A549 (cell line): ENCODE results near the gene SSR2. TPM values are rescaled to one million over a fixed set of nuclear protein-coding genes. Genes with fewer than 3 reads are reported as not detected.
A peak's percentile ranks its signal among the peaks of the same experiment; 100 is the strongest.

Experiments
- ATAC-seq, 2 experiments: fragments of 200-7000 bp in 1 of 2; fragments of >200 bp in 1 of 2; cut with Nextera tagmentation in 1 of 2; cut with Tn5 transposase in 1 of 2; 3 replicates each; pipeline versions ENCODE4 v1.8.0 to v1.9.1; 2018 to 2020; ENCODE audit warnings: mild to moderate bottlenecking in 1 of 2, moderate library complexity in 1 of 2
- CTCF ChIA-PET: fragments of 300-600 bp; sonication (Branson Sonifier 250); formaldehyde crosslinking; extraction: SDS; loops from one replicate; lab custom pipeline; 2021; ENCODE audit warnings: antibody characterized with exemption, inconsistent platforms; lab: Yijun Ruan, JAX
- POLR2A ChIA-PET: fragments of 350-600 bp; formaldehyde crosslinking; extraction: SDS; loops from one replicate; lab custom pipeline; 2021; ENCODE audit warnings: antibody characterized with exemption, inconsistent platforms; lab: Yijun Ruan, JAX
- DNase-seq, 2 experiments: peaks; one replicate each; pipeline versions ENCODE4 v3.0.0 to v3.0.0-alpha.2; 2011 to 2016; ENCODE audit warnings: low read depth in 1 of 2, low spot score in 1 of 2
- FAIRE-seq: peaks from 2 replicates; lab custom pipeline; 2011; peaks lifted over from hg19 to GRCh38; lab: Jason Lieb, UNC
- H3K27ac ChIP-seq, 2 experiments: fragments of >200 bp; sonication (Bioruptor Twin); formaldehyde crosslinking; 3 replicates each; pipeline ENCODE4 v1.5.1; 2016 to 2017
- H3K4me1 ChIP-seq: fragments of >200 bp; sonication (Bioruptor Twin); formaldehyde crosslinking; 3 replicates; pipeline ENCODE4 v1.6.1; 2016
- H3K4me2 ChIP-seq: fragments of >200 bp; sonication (Bioruptor Twin); formaldehyde crosslinking; 3 replicates; pipeline ENCODE4 v1.6.1; 2016
- H3K4me3 ChIP-seq: fragments of >200 bp; sonication (Bioruptor Twin); formaldehyde crosslinking; 3 replicates; pipeline ENCODE4 v1.5.1; 2016
- H3K9me3 ChIP-seq: fragments of >200 bp; sonication (Bioruptor Twin); formaldehyde crosslinking; 3 replicates; pipeline ENCODE4 v1.6.1; 2016
- BCL3 ChIP-seq: fragments of >200 bp; sonication (Bioruptor Twin); formaldehyde crosslinking; IDR thresholded peaks from 3 replicates; pipeline ENCODE4 v1.6.1; 2016
- CEBPB ChIP-seq, 2 experiments: fragments of >200 bp in 1 of 2; sonication (Bioruptor Twin) in 1 of 2; formaldehyde crosslinking in 1 of 2; IDR thresholded peaks; 2 replicates each; pipeline ENCODE4 v1.6.1; 2012 to 2016
- EHF ChIP-seq: fragments of 250-450 bp; sonication (Bioruptor Pico); IDR thresholded peaks from 2 replicates; pipeline ENCODE4 v1.5.0; 2020; ENCODE audit warnings: mild to moderate bottlenecking
- EHMT2 ChIP-seq: fragments of 200-600 bp; sonication (generic); IDR thresholded peaks from 2 replicates; pipeline ENCODE4 v1.6.1; 2016; ENCODE audit warnings: antibody characterized with exemption, low read depth, mild to moderate bottlenecking, moderate library complexity
- EP300 ChIP-seq, 2 experiments: fragments of >200 bp; sonication (Bioruptor Twin); formaldehyde crosslinking; IDR thresholded peaks; 2 replicates in 1 of 2; 3 replicates in 1 of 2; pipeline ENCODE4 v1.6.1; 2016 to 2017
- ESRRA ChIP-seq: fragments of 150-350 bp; IDR thresholded peaks from 2 replicates; pipeline ENCODE4 v1.6.1; 2014; ENCODE audit warnings: mild to moderate bottlenecking, low read length, borderline replicate concordance
- FOSB ChIP-seq: fragments of 250-450 bp; sonication (Bioruptor Pico); IDR thresholded peaks from 2 replicates; pipeline ENCODE4 v1.5.0; 2020; ENCODE audit warnings: mild to moderate bottlenecking, moderate library complexity
- GATA3 ChIP-seq: IDR thresholded peaks from 2 replicates; pipeline ENCODE4 v1.6.1; 2012; ENCODE audit warnings: borderline replicate concordance
- HEYL ChIP-seq: fragments of 250-450 bp; sonication (Bioruptor Pico); IDR thresholded peaks from 2 replicates; pipeline ENCODE4 v1.8.0; 2021; ENCODE audit warnings: mild to moderate bottlenecking, moderate library complexity
- KDM1A ChIP-seq: fragments of 200-600 bp; sonication (generic); IDR thresholded peaks from 2 replicates; pipeline ENCODE4 v1.6.1; 2016; ENCODE audit warnings: low read depth, mild to moderate bottlenecking
- MAX ChIP-seq: IDR thresholded peaks from 2 replicates; pipeline ENCODE4 v1.6.1; 2012
- MYC ChIP-seq: IDR thresholded peaks from 2 replicates; pipeline ENCODE4 v1.6.1; 2012; ENCODE audit warnings: mild to moderate bottlenecking, inconsistent platforms, low read length, improper control_type of control experiment, borderline replicate concordance
- POLR2A ChIP-seq: IDR thresholded peaks from 2 replicates; pipeline ENCODE4 v1.6.1; 2012; ENCODE audit warnings: mild to moderate bottlenecking, low read length
- RCOR1 ChIP-seq: fragments of 150-350 bp; IDR thresholded peaks from 2 replicates; pipeline ENCODE4 v1.6.1; 2014; ENCODE audit warnings: antibody characterized with exemption, low read length, low read depth
- REST ChIP-seq: fragments of 200-600 bp; sonication (generic); IDR thresholded peaks from 2 replicates; pipeline ENCODE4 v1.6.1; 2016; ENCODE audit warnings: antibody characterized with exemption, mild to moderate bottlenecking, moderate library complexity
- RNF2 ChIP-seq: fragments of 200-600 bp; sonication (generic); IDR thresholded peaks from 2 replicates; pipeline ENCODE4 v1.6.1; 2016; ENCODE audit warnings: low read depth, mild to moderate bottlenecking, antibody characterized with exemption, moderate library complexity, borderline replicate concordance
- TFCP2L1 ChIP-seq: fragments of 250-450 bp; sonication (Bioruptor Pico); IDR thresholded peaks from 2 replicates; pipeline ENCODE4 v1.5.0; 2021; ENCODE audit warnings: mild to moderate bottlenecking
- TP53 ChIP-seq: fragments of 250-450 bp; sonication (Bioruptor Pico); IDR thresholded peaks from 2 replicates; pipeline ENCODE4 v1.5.0; 2021; ENCODE audit warnings: mild to moderate bottlenecking, moderate library complexity
- WGBS: methylation state at CpG from one replicate; pipeline ENCODE4 v1.1.6; 2017; ENCODE audit errors: missing lambda C conversion rate; 5-methylcytosine and 5-hydroxymethylcytosine counted together
- polyA plus RNA-seq, 4 experiments: library from polyadenylated mRNA; depleted of rRNA in 3 of 4; stranded (reverse); fragments of >200 nt; fragmentation: RNase III in 1 of 4; extraction: RNeasy Plus Mini Kit Qiagen cat#74134 plus additional on column Dnase treatment in 1 of 4; gene quantifications; 2 replicates in 3 of 4; 3 replicates in 1 of 4; pipeline ENCODE4 v1.2.3, GENCODE V29; 2011 to 2017
- TF ChIP-seq, protein P1 (sequence below): fragments of 150-350 bp; IDR thresholded peaks from 2 replicates; pipeline ENCODE4 v1.6.1; 2014; ENCODE audit warnings: low read depth, mild to moderate bottlenecking, low read length

Gene SSR2
- polyA plus RNA-seq, 2 of the 4 experiments (the other 2 are of a cell fraction): 261 to 382 TPM

DNA sequence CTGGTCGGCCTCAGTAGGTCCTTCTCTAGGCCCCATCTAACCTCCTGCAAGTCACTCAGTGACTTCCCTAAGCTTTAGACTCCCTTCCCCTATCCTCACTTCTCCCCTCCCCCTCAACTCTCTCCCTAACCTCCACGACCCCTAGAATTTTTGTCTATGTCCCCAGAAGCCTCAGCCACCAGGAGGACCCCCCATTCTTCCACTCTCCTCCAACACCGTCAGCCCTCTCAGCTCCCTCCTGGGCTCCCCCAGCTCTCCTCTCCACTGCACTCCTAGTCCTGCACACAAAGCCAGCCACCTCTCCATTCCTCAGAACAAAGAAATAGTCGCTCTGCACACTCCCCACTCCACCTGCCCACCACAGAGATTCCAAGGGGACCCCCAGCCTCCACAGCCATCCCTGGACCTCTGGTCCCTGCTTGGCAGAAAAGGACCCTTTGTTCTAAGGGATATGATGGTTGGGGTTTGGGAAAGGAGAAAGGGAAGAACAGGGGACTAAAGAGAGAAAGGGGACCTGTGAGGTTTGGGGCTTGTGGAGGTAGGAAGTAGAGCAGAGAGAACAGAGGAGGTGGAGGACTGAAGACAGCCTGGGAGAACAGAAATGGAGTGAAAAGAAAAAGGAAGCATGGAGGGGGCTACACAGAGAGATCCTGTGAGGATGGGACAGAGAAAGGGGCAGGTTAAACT lies 45.2 kb downstream of the SSR2 start:
- CTCF ChIA-PET: interaction anchor here (0.5 to 24.7 kb wide), 13 partner anchors 8 to 91 kb away, joined by 3 to 423 read pairs (median 5); partner anchors contain the start of genes RXFP4 and UBQLN4
- peak overlapping the region; percentile 93 for H3K4me2 ChIP-seq
- ATAC-seq (no peak), FAIRE-seq (no peak), DNase-seq (no peak)
- no peak for TF ChIP-seq FOSB
- no peaks in the 10 kb centered on the region for H3K9me3 ChIP-seq
- POLR2A ChIA-PET: interaction anchor here (0.6 to 1.3 kb wide), 2 partner anchors 8 to 138 kb away, joined by 4 to 8 read pairs; no protein-coding TSS in a partner anchor
- peaks cover 73% of the 10 kb centered on the region for H3K4me1 ChIP-seq
- WGBS: 64% methylated on average over 4 of the region's 4 CpGs
- H3K27ac ChIP-seq: peak overlapping the region; percentile 14 to 99; a peak in 4 of 6 replicates
- H3K4me3 ChIP-seq: peak overlapping the region; percentile 90; the same call in 2 of the 3 replicates

DNA sequence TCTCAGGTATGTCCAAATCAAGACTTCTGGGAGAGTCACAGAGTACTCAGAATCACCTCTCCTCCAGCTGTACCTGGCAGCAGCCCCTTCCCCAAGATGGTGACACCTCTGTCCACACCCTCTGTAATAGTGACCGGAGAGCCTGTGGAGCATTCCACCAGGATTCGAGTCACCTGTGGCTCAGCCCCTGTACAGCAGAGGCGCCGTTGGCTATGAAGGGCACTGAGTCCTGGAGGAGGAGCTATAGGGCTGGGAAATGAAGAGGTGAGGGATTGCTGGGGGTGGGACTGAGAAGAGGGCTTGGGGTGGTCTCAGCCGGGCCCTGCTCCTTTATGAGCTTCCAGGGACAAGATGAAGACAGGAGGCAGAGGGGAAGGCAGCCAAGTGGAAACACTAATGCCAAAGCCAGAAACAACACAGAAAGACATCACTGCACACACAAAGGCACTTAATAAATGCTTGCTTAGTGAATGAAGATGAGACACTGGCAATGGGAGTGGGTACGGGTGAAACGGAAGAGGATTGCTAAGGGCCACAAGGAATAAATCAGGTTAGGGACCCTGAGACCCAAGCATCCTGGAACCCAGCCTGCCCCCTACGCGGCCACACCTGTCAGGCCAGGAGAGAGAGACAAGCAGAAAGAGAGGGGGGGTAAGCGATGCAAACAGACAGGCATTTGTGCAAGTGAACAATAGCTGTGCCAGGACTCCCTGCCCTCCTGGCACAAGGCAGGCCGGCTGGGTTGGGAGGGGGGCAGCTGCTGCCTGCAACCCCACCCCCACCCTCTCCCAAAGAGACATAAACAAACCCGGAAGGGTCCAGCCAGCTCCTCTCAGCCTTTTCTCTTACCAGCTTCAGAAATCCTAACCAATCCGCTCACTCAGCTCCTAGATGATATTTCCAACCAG lies 46.3 kb downstream of the SSR2 start:
- CTCF ChIA-PET: interaction anchor here (0.5 to 24.7 kb wide), 12 partner anchors 9 to 122 kb away, joined by 3 to 423 read pairs (median 4); partner anchors contain the start of genes RXFP4 and UBQLN4
- no peak for FAIRE-seq
- Histone ChIP-seq H3K9me3 (no peaks in the 10 kb centered on the region), H3K27ac (peak overlapping the region in 1 of 2 experiments; percentile 99; a peak in 3 of 6 replicates), H3K4me1 (peaks cover 73% of the 10 kb centered on the region), H3K4me3 (no peak overlapping the region), H3K4me2 (peak overlapping the region; percentile 93)
- POLR2A ChIA-PET: interaction anchor here (0.5 to 1.3 kb wide), 4 partner anchors 9 to 220 kb away, joined by 3 to 8 read pairs (median 4); no protein-coding TSS in a partner anchor
- 81% methylated on average over 13 of the region's 13 CpGs for WGBS
- DNase-seq: no peak
- ATAC-seq: no peak
- TF ChIP-seq ESRRA: no peak
- TF ChIP-seq RCOR1: no peak
- TF ChIP-seq POLR2A: no peak
- TF ChIP-seq, protein P1, sequence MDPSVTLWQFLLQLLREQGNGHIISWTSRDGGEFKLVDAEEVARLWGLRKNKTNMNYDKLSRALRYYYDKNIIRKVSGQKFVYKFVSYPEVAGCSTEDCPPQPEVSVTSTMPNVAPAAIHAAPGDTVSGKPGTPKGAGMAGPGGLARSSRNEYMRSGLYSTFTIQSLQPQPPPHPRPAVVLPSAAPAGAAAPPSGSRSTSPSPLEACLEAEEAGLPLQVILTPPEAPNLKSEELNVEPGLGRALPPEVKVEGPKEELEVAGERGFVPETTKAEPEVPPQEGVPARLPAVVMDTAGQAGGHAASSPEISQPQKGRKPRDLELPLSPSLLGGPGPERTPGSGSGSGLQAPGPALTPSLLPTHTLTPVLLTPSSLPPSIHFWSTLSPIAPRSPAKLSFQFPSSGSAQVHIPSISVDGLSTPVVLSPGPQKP: no peak
- no peak for TF ChIP-seq MAX
- no peak for TF ChIP-seq CEBPB (IDR thresholded peaks at IDR 0.05)
- no peak for TF ChIP-seq EP300 (IDR thresholded peaks at IDR 0.05)
- no peak for TF ChIP-seq GATA3
- TF ChIP-seq RNF2: no peak
- TF ChIP-seq TFCP2L1: no peak
- no peak for TF ChIP-seq KDM1A
- TF ChIP-seq HEYL (CRISPR knock-in tag): no peak
- TF ChIP-seq EHF (CRISPR knock-in tag): no peak
- TF ChIP-seq MYC: no peak
- TF ChIP-seq BCL3: no peak
- no peak for TF ChIP-seq TP53 (CRISPR knock-in tag)
- TF ChIP-seq EHMT2: no peak
- TF ChIP-seq REST: no peak
